Left ventricle myocardium inferior (tissue), 1 donor: ENCODE results near the gene JAKMIP2. TPM values are rescaled to one million over a fixed set of nuclear protein-coding genes. Genes with fewer than 3 reads are reported as not detected.

Experiments used
- DNase-seq: peaks from one replicate; pipeline ENCODE4 v3.0.0-alpha.2; 2020
- H3K27ac ChIP-seq: fragments of 200-600 bp; replicated peaks from 2 replicates; pipeline ENCODE4 v1.8.0; 2021
- H3K27me3 ChIP-seq: fragments of 200-600 bp; 2 replicates; pipeline ENCODE4 v1.8.0; 2021; ENCODE audit warnings: low read depth
- H3K36me3 ChIP-seq: fragments of 200-600 bp; 2 replicates; pipeline ENCODE4 v1.8.0; 2021
- H3K4me1 ChIP-seq: fragments of 200-600 bp; 2 replicates; pipeline ENCODE4 v1.8.0; 2021
- H3K4me3 ChIP-seq: fragments of 200-600 bp; 2 replicates; pipeline ENCODE4 v1.8.0; 2021; ENCODE audit warnings: mild to moderate bottlenecking, moderate library complexity
- H3K9me3 ChIP-seq: fragments of 200-600 bp; replicated peaks from 2 replicates; pipeline ENCODE4 v1.8.0; 2021
- intact Hi-C: fragments of 100-400 bp; cut with micrococcal nuclease; formaldehyde crosslinking; loops from one replicate; pipeline ENCODE4 v1.11.0; 2022
- total RNA-seq: library from RNA; stranded (reverse); fragmentation: NEBNext Ultra II Directional; extraction: Animal tissue kit (Norgen Biotek cat#: 25700); gene quantifications from one replicate; pipeline ENCODE4 v1.2.1, GENCODE V29; 2021
- TF ChIP-seq, protein P1 (sequence below): fragments of 200-600 bp; IDR thresholded peaks from 2 replicates; pipeline ENCODE4 v1.8.0; 2021; ENCODE audit warnings: antibody characterized with exemption, mild to moderate bottlenecking, borderline replicate concordance
- donor health status: DM: no; HTN: yes; CAD: no; lungs with severe emphysema.

Gene JAKMIP2
- total RNA-seq, 1 donor from 2014 or later: 0.41 TPM

DNA sequence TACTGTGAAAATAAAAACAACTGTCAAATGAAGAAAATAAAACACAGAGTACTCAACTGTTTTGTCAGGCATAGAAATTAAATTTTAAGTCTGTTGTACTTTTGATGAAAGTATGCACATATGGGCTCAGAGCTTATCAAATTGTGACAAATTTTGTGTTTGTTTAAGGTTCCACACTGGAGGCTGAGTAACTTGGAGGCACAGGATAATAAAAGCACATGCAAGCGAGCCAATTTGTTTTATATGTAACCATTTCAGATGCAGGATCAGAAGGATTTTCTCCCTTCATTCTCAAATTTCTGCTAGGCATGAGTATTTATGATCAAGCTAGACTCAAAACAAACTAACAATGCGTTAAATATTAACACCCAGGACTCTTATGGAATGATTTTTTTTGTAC is 87.8 kb downstream of the JAKMIP2 start:
- no peak overlapping the region for H3K4me3 ChIP-seq
- intact Hi-C loops: no loop called here
- TF ChIP-seq, protein P1, sequence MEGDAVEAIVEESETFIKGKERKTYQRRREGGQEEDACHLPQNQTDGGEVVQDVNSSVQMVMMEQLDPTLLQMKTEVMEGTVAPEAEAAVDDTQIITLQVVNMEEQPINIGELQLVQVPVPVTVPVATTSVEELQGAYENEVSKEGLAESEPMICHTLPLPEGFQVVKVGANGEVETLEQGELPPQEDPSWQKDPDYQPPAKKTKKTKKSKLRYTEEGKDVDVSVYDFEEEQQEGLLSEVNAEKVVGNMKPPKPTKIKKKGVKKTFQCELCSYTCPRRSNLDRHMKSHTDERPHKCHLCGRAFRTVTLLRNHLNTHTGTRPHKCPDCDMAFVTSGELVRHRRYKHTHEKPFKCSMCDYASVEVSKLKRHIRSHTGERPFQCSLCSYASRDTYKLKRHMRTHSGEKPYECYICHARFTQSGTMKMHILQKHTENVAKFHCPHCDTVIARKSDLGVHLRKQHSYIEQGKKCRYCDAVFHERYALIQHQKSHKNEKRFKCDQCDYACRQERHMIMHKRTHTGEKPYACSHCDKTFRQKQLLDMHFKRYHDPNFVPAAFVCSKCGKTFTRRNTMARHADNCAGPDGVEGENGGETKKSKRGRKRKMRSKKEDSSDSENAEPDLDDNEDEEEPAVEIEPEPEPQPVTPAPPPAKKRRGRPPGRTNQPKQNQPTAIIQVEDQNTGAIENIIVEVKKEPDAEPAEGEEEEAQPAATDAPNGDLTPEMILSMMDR: no peak

DNA sequence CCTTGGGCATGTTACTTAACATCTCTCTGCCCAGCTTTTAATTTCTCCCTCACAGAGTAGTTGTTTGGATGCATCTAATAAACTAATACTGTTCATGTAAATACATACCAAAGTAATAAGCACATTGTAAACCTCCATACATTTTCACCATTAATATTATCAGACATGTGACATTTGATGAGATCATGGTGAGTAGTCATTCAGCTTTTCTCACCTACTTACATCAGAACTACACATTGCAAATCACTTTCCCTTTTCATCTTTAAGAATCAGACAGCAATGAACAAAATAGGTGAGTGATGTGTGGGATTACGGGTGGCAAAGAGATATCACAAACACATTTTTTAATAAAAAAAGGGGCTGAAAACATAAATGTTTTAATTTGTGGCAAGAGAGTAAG is 89.3 kb downstream of the JAKMIP2 start:
- Histone ChIP-seq H3K4me1 (peaks cover 16% of the 10 kb centered on the region), H3K9me3 (peaks cover 10% of the 10 kb centered on the region), H3K36me3 (no peaks in the 10 kb centered on the region), H3K27ac (no peak overlapping the region), H3K4me3 (no peak overlapping the region), H3K27me3 (peaks cover 6% of the 10 kb centered on the region)
- intact Hi-C loops: no loop called here
- TF ChIP-seq, protein P1: no peak
- DNase-seq: no peak

More for the DNA sequence above, 87.8 kb downstream of the JAKMIP2 start:
- H3K36me3 ChIP-seq: no peaks in the 10 kb centered on the region
- peaks cover 8% of the 10 kb centered on the region for H3K4me1 ChIP-seq
- H3K27ac ChIP-seq: no peak overlapping the region
- H3K9me3 ChIP-seq: peaks cover 10% of the 10 kb centered on the region
- H3K27me3 ChIP-seq: peaks cover 14% of the 10 kb centered on the region
- no peak for DNase-seq

DNA sequence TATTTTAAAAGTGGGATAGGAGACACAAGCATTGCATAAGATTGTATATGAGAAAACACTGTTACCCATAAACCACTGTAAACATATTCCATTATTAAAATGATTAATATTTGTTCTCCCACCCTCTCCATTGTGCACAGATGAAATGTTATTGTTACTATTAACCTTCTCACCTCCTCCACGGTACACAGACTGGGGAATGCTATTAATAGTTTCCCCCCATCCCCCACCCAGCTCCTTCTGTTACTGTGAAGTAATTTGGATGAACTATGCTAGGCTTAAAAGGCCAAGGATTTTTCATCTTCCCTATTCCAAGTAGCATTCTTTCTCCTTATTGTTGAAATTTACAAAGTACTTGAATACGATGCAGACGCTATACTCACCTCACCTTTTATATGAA is 91.4 kb downstream of the JAKMIP2 start:
- DNase-seq: no peak
- Histone ChIP-seq H3K4me3 (no peak overlapping the region), H3K4me1 (peaks cover 16% of the 10 kb centered on the region), H3K36me3 (no peaks in the 10 kb centered on the region), H3K27ac (no peak overlapping the region), H3K9me3 (no peaks in the 10 kb centered on the region), H3K27me3 (no peaks in the 10 kb centered on the region)
- TF ChIP-seq, protein P1: no peak
- intact Hi-C loops: no loop called here

DNA sequence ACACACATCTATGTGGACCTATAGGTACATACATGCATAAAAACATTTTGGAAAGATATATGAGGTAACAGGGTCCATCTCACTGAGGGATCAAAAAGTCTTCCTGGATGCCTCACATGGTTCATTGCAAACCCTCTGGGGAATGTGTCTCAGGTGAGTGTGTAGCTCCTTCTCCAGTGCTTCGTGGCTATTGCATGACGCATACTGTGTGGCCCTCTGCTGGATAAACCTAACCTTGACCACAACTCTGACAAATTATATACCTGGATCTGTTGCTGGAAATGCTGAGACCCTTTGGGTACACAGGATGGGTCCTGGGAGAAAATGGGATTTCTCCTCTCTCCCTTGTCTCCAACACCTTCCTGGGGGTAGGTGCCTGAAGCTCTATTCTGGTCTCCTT is 91.9 kb downstream of the JAKMIP2 start:
- DNase-seq: no peak
- Histone ChIP-seq H3K27me3 (no peaks in the 10 kb centered on the region), H3K36me3 (no peaks in the 10 kb centered on the region), H3K9me3 (no peaks in the 10 kb centered on the region), H3K4me3 (no peak overlapping the region), H3K4me1 (peaks cover 16% of the 10 kb centered on the region), H3K27ac (no peak overlapping the region)
- TF ChIP-seq, protein P1: peak; percentile 25
- intact Hi-C loops: no loop called here

DNA sequence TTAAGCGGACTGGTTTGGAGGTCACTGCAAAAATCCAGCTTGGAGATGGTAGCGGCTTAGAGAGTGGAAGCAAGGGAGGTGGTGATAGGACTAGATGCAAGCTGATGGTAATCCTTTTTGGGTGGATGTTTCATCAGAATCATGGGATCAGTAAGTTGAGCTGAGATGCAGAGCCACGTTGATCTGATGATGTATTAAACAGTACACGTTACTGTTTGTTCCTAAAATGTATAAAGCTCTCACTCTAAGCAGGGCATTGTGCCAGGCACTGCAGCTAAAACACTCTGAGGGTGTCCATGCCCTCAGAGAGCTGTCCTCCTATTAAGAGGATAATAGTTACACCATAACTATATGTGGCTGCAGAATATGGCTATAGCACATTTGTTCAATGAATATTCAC is 93.1 kb downstream of the JAKMIP2 start:
- no peak overlapping the region for H3K27ac ChIP-seq
- peaks cover 16% of the 10 kb centered on the region for H3K4me1 ChIP-seq
- H3K27me3 ChIP-seq: no peaks in the 10 kb centered on the region
- H3K36me3 ChIP-seq: no peaks in the 10 kb centered on the region
- TF ChIP-seq, protein P1: no peak
- DNase-seq: no peak
- intact Hi-C loops: no loop called here
- no peaks in the 10 kb centered on the region for H3K9me3 ChIP-seq
- no peak overlapping the region for H3K4me3 ChIP-seq
